ENCODE measurements around the gene CAPN13.

- TF ChIP-seq POLR2AphosphoS5 (IDR thresholded peaks at IDR 0.05; ENCODE audit: low read depth, low read length) (no peak), TAF1 (IDR thresholded peaks at IDR 0.05; ENCODE audit: low read depth, low read length) (no peak)
These were observed 16.4 kb downstream of the CAPN13 start for GRCh38 chr2:30790879-30791278.

All from GM12891 (cell line).